NCI-H146 treated with DMSO at 0.1 percent for 48 hours (cell line): ENCODE data around the gene NRF1.

Source experiments
- DNase-seq: peaks from one replicate; lab custom pipeline; 2025; ENCODE audit not compliant: unreplicated experiment; lab: John Stamatoyannopoulos, UW

Gene NRF1

DNA sequence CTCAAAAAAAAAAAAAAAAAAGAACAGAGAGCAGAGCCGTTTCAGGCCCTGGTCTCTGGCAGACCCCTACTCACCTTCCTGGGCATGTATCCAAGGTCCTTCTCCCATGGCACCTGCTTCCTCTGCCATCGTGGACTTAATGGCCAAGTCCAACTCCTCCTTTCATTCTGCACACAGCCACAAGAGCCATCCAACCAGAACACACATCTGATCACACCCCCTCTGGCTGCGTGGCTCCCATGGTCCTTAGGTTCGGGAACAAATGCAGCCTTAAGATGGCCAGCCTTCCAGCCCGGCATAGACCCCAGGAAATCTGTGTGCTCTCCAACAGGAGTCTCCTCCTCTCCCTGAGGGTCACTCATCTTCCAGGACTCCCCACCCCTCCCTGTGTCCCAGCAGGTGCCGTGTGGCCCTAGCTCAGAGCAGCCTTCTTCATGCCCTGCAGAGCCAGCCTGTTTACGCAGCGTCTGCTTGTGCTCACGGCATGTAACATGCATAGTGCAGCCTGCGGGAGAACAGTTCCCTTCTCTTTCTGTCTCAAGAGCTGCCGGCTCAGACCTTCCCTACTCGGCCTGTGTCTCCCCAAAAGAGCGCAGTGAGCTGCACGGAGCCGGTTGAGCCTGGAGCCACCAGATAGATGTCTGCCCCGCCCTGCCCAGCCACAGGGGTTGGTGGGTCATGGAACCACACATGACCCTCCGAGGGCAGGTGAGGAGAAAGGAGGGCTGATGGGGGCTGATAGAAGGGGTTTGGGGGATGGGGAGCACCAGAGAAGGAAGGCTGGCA lies 157.3 kb downstream of the NRF1 start:
- no peak for DNase-seq

DNA sequence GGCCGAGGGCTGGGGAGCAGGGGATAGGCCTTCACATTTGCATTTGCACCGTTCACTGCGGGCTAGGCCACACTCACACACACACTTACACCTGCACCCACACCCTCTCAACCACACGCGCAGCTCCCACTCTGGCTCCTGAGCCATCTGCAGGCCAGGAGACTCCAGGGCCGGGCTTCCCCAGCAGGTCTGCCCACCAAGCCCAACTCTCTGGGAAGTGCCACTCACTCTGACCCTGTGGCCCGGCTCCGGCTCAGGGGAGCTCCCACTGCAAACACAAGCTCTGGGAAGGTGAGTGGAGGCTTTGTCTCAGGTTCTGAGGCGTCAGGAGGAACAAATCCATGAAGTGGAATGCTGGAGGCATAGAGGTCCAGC lies 157.9 kb downstream of the NRF1 start:
- no peak for DNase-seq

DNA sequence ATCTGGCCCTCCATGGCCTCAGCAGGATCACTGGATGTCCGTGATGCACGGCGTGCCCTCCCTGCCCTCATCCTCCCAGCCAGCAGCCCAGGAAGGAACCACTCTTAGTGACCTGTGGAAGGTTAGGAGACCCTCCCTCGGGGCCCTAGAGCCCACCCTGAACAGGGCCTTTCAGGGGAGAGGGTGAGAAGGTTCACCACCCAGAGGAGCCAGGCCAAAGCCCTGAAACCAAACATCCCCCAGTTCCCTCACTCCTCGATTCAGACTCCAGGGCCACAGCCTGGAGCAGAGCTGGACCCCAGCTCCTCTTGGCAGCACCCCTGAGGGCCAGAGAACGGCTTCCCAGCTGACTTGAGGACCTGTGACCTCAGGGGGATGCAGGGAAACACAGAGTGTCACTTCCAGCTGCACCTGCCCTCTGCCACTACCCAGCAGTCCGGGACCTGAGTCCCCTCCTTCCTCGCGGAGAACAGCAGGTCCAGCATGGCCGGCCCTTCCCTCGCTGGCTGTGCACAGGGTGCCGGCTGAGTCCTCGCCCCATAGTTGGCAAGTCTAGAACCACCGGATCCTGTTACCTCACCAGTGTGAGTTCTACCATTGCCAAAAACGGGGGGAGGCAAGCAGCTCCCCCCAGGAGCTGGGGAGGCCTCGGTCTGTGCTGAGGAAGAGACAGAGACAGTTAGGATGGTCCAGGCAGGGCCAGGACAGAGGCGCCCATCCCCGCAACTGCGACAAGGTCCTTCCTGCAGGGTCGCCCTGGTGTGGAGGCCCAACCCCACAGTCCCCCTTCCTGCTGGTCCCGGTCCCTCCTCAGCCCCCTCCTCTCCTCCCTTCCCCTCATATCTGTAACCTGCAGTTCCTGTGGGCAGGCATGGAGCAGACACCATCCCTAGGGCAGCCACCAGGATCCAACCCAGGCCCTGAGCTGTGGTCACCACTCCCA lies 158.6 kb downstream of the NRF1 start:
- DNase-seq = no peak

DNA sequence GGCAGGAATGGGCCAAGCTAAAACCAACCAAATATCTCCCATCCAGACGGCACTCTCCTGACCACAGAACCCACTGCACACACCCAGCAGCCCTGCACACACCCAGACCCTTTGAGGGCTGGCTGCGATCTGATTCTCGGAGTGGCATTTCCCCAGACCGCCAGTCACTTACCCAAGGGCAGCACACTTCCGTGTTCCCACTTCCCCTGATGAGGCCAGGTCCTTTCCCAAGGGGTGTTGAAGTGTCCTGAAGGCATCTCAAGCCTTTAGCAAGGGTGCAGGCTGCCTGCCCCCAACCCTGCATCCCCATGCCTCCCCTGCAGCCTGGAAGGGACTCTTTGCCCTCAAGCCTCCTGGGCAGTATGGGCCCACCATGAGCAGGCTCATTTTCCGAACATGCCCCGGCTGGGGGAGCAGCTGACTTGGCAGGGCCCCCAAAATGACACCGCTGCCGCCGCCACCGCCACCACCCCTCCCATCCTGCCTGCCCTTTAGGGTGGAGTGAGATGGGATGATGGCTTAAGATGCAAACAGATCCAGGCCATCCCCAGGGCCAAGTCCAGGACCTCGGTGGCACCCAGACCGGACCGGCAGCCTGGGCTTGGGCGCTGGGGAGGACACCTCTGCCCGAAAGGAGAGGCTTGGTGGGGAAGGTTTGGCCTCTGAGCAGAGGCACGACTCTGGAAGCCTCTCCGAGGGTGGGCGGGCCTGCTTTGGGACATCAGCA lies 159.8 kb downstream of the NRF1 start:
- DNase-seq = no peak

DNA sequence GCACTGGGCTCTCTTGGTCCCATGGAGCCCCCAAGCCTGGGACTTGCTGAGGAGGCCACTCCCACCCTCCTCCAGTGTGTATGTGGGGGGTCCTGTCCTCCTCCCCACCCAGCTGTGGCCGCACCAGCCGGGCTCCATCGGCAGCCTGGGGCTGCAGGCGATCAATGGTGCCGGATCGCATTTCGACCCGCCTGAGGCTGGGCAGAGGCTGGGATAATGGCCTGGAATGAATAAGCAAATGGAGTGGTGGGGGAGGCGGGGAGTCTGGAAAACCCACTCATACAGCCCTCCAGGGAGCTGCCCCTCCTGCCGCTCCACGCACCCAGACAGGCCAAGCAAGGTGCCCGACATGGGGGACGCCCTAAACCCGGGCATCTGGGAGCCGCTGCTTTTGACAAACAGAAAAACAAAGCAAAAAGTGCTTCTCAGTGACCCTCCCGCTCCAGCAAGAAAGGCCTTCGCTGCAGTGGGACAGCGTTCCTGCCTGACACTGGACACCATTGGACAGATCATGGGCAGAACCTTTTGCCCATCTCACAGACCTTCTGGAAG lies 160.5 kb downstream of the NRF1 start:
- DNase-seq = no peak

DNA sequence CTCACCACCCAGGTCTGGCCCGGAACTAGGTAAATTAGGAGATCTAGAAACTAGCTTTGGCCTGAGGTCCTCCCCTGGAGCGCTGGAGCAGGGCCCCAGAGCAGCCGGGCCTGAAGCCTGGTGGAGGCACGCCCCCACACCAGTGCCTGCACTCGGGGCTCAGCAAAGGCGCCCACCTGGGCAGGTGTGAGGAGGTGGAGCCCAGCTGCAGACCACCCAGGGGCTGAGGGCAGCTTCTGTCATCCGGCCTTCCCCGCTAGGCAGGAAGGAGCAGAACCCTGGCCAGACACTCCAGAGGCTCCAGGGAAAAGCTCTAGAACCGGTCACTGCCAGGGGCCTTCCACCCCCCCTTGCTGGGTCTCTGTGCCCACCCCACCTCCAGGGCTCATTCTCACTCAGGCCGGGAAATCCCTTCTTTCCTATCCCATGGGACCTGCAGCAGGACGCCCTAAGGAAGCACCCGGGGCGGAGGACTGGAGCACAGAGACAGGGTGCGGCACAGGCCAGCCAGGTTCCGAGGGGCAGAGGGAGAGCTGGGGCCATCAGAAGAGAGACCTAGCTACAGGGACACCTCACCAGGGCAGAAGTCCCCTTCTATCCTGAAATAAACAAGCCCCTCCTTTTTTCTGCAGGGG lies 161.2 kb downstream of the NRF1 start:
- no peak for DNase-seq

DNA sequence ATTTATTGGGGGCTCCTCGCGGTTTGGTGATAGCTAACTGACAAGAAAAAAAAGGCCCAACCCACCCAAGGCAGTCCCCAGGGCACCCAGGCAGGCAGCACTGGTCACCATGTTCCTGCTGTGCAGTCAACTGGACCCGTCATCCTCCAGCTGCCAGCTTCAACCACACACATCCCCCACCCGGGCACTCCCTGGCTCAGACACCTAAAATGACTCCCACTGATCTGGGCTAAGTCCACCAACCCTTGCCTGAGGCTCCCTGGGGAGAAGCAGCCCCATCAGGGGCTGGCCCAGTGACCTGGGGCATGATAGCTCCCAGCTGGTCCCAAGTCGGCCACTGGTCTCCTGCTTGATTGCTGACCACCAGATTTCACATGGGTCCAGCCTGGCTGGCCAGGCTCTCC lies 161.8 kb downstream of the NRF1 start:
- DNase-seq = no peak

DNA sequence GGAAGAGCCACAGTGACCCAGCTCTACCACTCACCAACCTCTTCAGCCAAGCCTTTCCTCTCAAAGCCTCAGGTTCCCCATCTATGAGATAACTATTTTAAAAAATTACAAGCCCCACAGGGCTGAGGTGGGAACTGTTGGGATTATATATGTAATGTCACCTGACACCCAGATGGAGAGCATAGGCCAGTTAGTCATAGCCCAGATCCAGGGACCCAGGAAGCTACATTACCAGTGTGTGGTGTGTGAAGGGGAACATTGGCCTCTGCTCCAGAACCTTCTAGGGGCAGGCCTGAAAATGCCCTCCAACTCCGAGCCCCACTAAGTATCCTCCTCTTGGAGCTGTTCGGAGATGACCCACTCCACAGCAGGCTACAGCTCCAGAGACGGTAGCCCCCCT lies 162.4 kb downstream of the NRF1 start:
- no peak for DNase-seq

DNA sequence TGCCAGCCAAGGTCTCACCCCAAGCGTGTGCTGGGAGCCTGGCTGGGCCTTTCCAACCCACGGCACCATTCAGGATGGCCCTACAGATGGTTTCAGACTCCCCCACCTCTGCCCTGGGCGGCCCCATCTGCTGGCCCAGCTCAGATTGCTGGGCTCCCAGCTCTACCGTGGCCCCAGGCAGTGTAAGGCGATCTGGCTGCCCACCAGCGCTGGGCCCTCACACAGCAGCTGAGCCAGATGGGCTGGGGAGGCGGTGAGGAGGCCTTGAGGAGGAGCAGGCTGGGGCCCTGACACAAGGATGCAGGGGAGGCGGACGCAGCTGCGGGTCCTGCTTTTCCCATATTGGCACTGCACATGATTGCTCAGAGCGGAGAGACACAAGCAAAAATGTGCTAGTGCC lies 162.8 kb downstream of the NRF1 start:
- DNase-seq = no peak

DNA sequence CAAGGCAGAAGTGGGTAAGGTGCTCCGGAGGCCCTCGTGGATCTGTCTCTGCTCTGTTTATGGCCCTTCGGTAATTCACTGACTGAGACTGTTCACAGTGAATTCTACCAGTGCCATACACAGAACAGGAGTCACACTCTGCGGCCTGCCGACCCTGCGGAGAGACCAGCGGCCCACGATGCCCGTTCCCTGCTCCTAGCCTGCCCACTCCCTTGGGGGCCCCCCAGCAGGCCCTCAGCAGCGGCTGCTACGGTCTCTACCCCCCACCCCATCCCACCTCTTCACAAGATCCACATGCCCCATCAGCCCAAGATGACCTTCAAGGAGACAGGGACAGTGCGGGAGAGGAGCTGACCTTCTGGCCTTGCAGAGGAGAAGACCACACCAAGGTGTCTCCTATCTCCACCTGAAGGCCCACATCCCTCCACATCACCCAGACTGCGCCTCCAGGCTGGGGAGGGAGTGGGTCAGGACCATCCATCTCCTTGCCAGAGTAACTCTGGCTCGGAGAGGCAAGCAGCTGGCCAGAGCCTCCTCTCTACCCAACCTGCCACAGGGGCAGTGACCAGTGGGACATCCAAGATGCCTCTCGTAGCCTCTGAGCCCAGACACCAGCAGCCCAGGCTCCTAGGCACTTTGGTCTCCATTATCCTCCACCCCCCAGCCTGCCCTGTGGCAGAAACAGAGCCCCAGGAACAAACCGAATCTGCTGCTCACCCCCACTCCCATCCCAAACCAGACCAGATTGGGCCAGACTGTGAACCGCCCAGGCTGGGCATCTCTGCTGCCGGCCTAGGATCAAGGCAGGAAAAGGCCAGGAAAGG lies 163.6 kb downstream of the NRF1 start:
- no peak for DNase-seq

DNA sequence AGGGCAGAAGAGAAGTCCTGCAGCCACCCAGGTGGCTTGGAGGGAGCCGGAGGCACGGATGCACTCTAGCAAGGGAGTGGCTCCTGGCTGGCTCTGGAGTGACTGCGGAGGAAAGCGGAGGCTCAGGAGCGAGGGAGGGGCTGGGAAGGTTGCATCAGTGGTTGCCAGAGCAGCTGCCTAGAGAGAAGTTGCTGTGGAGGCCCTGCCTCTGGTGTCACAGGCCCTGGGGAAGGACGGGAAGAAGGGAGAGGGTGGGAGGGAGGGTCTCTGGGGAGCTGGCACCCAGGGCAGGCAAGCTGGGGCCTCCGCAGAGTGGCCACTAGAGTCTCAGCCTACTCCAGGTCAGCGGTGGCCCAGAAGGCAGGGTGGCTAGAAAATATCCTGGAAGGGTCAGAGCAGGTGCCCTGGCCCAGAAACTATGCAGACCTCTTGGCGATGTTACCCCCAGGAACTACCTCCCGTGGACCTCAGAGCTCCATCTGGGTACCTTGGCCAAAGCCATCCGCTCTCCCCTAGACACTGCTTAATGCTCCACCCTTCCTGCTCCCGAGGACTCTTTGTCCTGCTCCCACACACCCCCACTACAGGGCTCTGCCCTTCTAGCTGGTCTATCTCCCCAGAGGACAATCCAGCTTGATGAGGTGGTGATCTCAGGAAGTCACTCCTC lies 164.3 kb downstream of the NRF1 start:
- DNase-seq = no peak

DNA sequence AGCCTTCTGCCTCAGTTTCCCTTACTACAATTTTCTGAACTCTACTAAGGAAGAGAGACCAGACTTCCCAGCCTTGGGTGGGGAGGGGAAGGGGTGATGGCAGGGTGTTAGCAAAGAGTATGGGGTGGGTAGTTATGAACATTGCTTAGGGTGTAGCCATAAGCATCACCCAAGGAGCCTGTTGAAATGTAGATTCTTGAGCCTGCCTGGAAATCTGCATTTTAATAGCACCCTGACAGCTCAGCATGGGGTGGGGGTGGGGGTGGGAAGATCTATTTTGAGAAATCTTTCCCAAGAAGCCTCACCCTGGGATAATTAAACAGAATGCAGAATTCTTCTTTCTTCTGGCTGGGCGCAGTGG lies 164.8 kb downstream of the NRF1 start:
- no peak for DNase-seq

DNA sequence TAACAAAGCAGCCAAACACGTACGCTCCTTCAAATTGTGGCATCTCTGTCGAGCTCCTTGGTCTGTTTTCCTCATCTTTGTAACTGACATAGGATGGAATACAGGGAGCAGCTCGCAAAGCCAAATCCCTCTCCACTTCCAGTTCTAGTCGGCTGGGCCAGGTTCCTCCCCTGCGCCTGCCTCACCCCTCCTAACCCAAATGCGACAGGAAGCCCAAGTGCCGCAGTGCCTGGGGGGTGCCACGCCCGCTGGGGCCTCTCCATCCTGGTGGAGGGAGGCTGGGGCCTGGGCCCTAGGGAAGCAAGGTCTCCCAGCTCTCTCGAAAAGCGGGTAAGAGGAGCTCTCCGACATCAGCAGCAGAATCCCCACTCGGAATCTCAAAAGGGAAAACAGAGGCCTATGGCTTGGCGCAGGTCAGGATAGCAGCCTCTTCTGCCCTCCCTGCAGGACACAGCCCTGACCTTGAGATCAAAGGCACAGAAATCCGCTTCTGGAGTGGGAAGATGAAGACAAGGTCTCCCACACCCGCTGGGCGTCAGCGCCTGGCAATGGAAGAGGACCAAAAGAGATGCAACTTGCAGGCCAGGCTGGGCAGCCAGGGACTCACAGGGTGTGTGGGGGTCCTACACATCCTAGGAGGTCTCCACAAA lies 165.8 kb downstream of the NRF1 start:
- DNase-seq = no peak

DNA sequence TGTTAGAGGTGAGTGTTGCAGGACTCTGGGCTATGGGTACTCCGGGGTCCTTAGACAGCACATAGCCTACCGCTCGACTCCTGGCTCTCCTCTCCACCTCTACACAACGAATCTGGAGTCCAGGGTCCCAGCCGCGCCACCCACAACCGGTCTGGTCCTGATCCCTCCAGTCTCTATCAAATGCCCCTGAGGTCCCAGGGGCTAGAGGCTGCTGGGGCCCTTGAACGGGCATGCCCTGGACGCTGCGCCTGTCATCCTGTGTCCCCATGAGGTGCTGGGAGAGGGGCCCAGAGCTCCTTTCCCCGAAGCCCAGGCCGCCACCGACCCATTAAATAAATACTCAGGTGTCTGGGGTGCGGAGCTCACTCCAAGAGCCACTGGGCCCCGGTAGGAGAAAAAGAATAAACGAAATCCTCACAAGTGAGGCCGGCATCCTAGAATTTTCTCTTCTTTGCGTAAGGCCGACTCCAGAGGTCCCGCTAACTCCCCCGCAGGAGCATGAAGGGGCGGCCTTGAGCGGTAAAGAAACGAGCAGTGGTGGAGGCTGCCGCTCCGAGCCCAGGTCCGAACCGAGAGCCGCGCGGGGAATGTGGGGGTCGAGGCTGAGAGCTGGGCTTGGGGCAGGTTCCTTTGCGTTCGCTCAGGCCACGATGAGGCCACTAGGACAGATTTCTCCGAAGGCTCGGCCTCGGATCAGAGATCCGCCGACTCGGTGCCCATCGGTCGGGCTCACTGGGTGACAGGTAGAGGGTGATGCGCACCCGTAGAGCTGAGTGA lies 166.7 kb downstream of the NRF1 start:
- no peak for DNase-seq

DNA sequence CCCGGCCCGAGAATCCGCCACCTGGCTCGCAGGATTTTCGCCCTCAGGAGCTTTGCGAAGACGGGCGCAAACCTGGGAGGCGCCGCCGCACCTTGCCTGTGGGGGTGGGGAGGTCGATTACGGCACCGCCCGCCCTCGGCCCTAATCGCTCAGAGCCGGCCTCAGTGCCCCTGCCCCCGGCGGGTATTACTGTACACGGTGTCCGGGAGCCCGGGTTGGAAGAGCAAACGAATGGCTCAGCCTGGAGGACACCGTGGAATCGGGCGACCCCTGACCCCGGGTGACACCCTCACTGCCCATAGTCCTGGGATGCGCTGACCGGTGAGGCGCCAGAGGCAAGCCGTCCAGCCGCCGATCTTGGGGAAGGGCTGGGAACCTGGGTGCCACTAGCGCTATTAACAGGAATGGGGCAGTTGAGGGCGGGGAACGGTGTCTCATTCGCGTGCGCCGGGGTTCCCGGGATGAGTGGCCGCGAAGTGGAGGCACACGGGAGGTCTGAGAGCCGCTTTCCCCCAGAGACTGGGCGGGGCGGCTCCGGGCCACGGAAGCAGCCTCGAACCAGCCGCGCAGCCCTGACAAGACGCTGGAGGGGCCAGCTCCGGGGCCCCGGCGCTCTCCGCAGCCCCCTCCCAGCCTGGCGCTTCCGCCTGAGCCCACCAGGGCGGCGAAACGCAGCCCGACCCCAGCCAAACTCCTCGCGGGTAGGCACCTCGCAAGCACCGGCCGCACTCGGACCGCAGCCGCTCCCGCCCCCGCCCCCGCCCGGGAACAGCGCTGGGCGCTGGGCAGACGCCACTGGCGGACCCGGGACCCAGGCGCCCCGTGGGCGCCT lies 167.5 kb downstream of the NRF1 start:
- DNase-seq = no peak

DNA sequence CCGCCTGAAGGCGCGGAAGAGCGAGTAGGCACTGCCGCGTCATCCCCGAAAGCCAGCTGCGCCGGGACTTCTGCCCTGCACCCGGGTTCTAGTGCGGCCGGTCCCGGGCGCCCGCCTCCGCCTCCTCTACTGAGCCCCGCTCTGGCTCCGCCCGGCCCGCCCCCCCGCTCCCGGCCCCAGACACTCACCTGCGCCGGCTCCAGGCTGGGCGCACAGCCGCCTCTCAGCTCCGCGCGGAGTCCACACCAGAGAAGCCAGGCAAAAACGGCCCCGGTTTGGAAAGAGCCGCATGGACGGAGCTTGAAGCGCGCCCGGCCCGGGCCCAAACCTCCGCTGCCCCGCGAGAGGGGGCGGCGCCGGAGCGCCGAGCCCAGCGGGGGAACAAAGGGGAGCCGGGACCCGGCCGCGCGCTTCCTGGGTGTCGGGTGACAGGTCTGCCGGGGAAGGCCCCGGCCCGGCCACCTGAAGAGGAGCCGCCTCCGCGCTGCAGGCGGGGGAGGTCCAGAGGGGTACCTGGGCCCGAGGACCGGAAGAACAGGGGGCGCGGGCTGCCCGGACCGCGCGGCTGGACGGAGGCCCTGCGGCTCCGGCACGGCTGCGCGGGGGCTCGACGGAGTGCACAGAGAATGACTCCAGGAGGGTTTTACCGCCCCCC lies 168.2 kb downstream of the NRF1 start:
- peak; percentile 24 for DNase-seq
